ENCODE measurements around the gene CA6. TPM values are rescaled to one million over a fixed set of nuclear protein-coding genes. Genes with fewer than 3 reads are reported as not detected.
A peak's percentile ranks its signal among the peaks of the same experiment; 100 is the strongest.
"Not testable (repeated sequence)": the region's sequence is repeated elsewhere in the genome, so short reads cannot be mapped to it uniquely, and the experiment has no call there.

CA6 gene
- total and polyA plus RNA-seq, 4 donors = 0.03 TPM; not detected in 3

- Histone ChIP-seq H3K9ac (ENCODE audit: insufficient read depth in 1 of 2, low read length in 2 of 2) (no peak overlapping the region), H3K36me3 (ENCODE audit: control insufficient read depth in 4 of 4, insufficient read depth in 4 of 4, low read length in 4 of 4) (no peaks in the 10 kb centered on the region), H3K4me1 (ENCODE audit: control insufficient read depth in 5 of 5, insufficient read depth in 5 of 5, low read length in 5 of 5) (no peaks in the 10 kb centered on the region), H3K27ac (ENCODE audit: low read depth in 1 of 2, low read length in 1 of 2) (no peak overlapping the region), H3K27me3 (ENCODE audit: control insufficient read depth in 3 of 3, insufficient read depth in 3 of 3, low read length in 2 of 3) (no peaks in the 10 kb centered on the region), H3K9me3 (ENCODE audit: control insufficient read depth in 4 of 4, insufficient read depth in 3 of 4, low read length in 3 of 4) (no peaks in the 10 kb centered on the region), H3K4me3 (no peak overlapping the region)
- WGBS, 2 donors = 80 to 84% methylated on average over 4 of the region's 4 CpGs
- TF ChIP-seq CTCF (IDR thresholded peaks at IDR 0.05; ENCODE audit: control extremely low read depth, extremely low read depth) = no peak
- ATAC-seq (ENCODE audit: insufficient read depth, low FRiP score) (no peak), DNase-seq (no peak)
These were observed 15.6 kb upstream of the CA6 start for GRCh38 chr1:8930116-8930515.

GRCh38 chr1:8937051-8937450 is 8.6 kb upstream of the CA6 start:
- not testable (repeated sequence) for H3K4me1 ChIP-seq (ENCODE audit: control insufficient read depth in 5 of 5, insufficient read depth in 5 of 5, low read length in 5 of 5); H3K27ac ChIP-seq (ENCODE audit: low read depth in 1 of 2, low read length in 1 of 2); H3K36me3 ChIP-seq (ENCODE audit: control insufficient read depth in 4 of 4, insufficient read depth in 4 of 4, low read length in 4 of 4); DNase-seq; H3K4me3 ChIP-seq; ATAC-seq (ENCODE audit: insufficient read depth, low FRiP score); H3K9me3 ChIP-seq (ENCODE audit: control insufficient read depth in 4 of 4, insufficient read depth in 3 of 4, low read length in 3 of 4); H3K9ac ChIP-seq (ENCODE audit: insufficient read depth in 1 of 2, low read length in 2 of 2); H3K27me3 ChIP-seq (ENCODE audit: control insufficient read depth in 3 of 3, insufficient read depth in 3 of 3, low read length in 2 of 3)
- 88 to 93% methylated on average over 7 of the region's 7 CpGs for WGBS, 2 donors

- DNase-seq = no peak
- Histone ChIP-seq H3K9ac (ENCODE audit: insufficient read depth in 1 of 2, low read length in 2 of 2) (no peak overlapping the region), H3K4me1 (ENCODE audit: control insufficient read depth in 5 of 5, insufficient read depth in 5 of 5, low read length in 5 of 5) (no peaks in the 10 kb centered on the region), H3K27me3 (ENCODE audit: control insufficient read depth in 3 of 3, insufficient read depth in 3 of 3, low read length in 2 of 3) (no peaks in the 10 kb centered on the region), H3K4me3 (no peak overlapping the region), H3K36me3 (ENCODE audit: control insufficient read depth in 4 of 4, insufficient read depth in 4 of 4, low read length in 4 of 4) (no peaks in the 10 kb centered on the region), H3K9me3 (ENCODE audit: control insufficient read depth in 4 of 4, insufficient read depth in 3 of 4, low read length in 3 of 4) (no peaks in the 10 kb centered on the region), H3K27ac (ENCODE audit: low read depth in 1 of 2, low read length in 1 of 2) (no peak overlapping the region)
- 82 to 88% methylated on average over 4 of the region's 4 CpGs for WGBS, 2 donors
- no peak for ATAC-seq (ENCODE audit: insufficient read depth, low FRiP score)
- no peak for TF ChIP-seq CTCF (IDR thresholded peaks at IDR 0.05; ENCODE audit: control extremely low read depth, extremely low read depth)
These were observed 8.0 kb upstream of the CA6 start for GRCh38 chr1:8937701-8938100.

- WGBS, 2 donors = 25 to 58% methylated on average over 7 of the region's 7 CpGs
- Histone ChIP-seq H3K27me3 (ENCODE audit: control insufficient read depth in 3 of 3, insufficient read depth in 3 of 3, low read length in 2 of 3) (no peaks in the 10 kb centered on the region), H3K27ac (ENCODE audit: low read depth in 1 of 2, low read length in 1 of 2) (no peak overlapping the region), H3K4me3 (no peak overlapping the region), H3K9me3 (ENCODE audit: control insufficient read depth in 4 of 4, insufficient read depth in 3 of 4, low read length in 3 of 4) (no peaks in the 10 kb centered on the region), H3K36me3 (ENCODE audit: control insufficient read depth in 4 of 4, insufficient read depth in 4 of 4, low read length in 4 of 4) (no peaks in the 10 kb centered on the region), H3K9ac (ENCODE audit: insufficient read depth in 1 of 2, low read length in 2 of 2) (no peak overlapping the region), H3K4me1 (ENCODE audit: control insufficient read depth in 5 of 5, insufficient read depth in 5 of 5, low read length in 5 of 5) (peaks cover 0 to 4% (median 0%) of the 10 kb centered on the region in 5 donors)
- ATAC-seq (ENCODE audit: insufficient read depth, low FRiP score) (no peak), DNase-seq (peak in 1 of 3 donors; percentile 23)
- TF ChIP-seq CTCF (IDR thresholded peaks at IDR 0.05; ENCODE audit: control extremely low read depth, extremely low read depth) = no peak
These were observed 7.3 kb upstream of the CA6 start for GRCh38 chr1:8938232-8938999.

Data from lung (tissue), 12 donors.